Measurements from ENCODE around the gene TIGD1.
A peak's percentile ranks its signal among the peaks of the same experiment; 100 is the strongest.

Gene TIGD1

GRCh38 chr2:232550354-232551249 lies at the start of gene TIGD1, which contains the start of gene EIF4E2:
TIGD1 (minus strand) TSS chr2:232550557; CDS start chr2:232549882, 675 bp downstream.
EIF4E2 (plus strand) TSS chr2:232550689; CDS start chr2:232550725, 36 bp downstream.
- DNase-seq, result peak; percentile 71 to 99 (median 90)

DNA sequence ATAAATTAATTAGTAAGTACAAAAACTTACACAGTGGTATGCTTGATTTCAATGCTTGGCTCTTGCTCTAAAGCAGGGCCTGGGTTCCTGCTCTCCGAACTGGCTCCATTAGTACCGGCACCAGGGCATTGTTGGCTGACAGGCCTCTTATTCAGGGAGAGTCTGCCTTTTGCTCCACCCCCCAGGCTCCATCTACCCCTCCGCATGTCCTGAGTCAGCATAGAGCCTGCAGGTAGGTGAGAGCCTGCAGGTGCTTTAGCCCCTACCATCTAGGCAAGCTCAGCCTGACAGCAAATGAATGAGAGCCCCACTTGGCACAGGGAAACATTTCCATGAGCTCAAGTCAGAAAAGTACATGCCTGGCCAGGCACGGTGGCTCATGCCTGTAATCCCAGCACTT lies 47.9 kb upstream of the TIGD1 start:
- no peak for DNase-seq

DNA sequence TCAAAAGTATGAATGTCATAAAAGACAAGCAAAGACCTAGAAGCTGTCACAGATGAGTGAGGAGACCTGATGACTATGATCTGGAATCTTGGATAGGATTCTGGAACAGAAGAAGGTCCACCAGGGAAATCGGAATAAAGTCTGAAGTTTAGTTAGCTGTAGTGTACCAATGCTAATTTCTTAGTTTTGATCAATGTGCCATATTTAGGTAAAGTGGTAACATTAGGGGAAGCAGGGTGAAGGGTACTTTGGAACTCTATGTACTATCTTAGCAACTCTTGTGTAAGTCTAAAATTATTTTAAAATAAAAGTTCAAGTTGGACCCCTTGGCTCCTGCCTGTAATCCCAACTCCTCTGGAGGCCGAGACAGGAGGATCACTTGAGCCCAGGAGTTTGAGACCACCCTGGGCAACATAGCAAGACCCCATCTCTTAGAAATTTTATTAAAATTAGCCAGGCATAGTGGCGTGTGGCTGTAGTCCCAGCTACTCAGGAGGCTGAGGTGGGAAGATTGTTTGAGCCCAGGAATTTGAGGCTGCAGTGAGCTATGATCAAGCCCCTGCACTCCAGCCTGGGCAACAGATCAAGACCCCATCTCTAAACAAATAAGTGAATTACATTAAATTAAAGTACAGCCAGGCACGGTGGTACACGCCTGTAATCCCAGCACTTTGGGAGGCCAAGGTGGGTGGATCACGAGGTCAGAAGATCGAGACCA lies 47.2 kb upstream of the TIGD1 start:
- DNase-seq, result no peak

GRCh38 chr2:232593982-232594381 lies 43.6 kb upstream of the TIGD1 start:
- DNase-seq, result no peak

GRCh38 chr2:232592772-232593395 lies 42.5 kb upstream of the TIGD1 start:
- peak in 1 of 56 donors; percentile 35 for DNase-seq

GRCh38 chr2:232588680-232589585 lies 38.6 kb upstream of the TIGD1 start:
- peak in 30 of 56 donors; percentile 7 to 66 (median 33) for DNase-seq

GRCh38 chr2:232588031-232588430 lies 37.7 kb upstream of the TIGD1 start:
- peak in 1 of 56 donors; percentile 11 for DNase-seq

DNA sequence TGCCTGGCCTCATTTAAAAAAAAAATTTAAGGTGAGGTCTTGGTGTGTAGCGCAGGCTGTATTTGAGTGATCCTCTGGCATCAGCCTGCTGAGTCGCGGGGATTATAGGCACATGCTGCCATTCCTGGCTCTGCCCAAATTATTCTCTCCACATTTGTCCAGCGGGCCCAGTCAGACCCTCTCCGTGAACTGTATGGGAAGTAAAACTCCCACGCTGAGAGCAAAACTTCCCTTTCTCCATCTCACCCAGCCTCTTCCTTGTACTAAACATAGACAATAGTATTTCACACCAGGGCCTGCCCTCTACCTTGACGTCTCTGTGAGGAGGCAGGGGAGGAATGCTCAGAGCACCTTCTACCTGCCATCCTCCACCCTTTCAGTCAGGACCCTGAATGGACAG lies 37.2 kb upstream of the TIGD1 start:
- DNase-seq, result no peak

GRCh38 chr2:232586943-232587505 lies 36.7 kb upstream of the TIGD1 start:
- DNase-seq, result no peak

GRCh38 chr2:232584238-232584637 lies 33.9 kb upstream of the TIGD1 start:
- DNase-seq, result no peak

GRCh38 chr2:232581725-232582124 lies 31.4 kb upstream of the TIGD1 start:
- DNase-seq, result no peak

DNA sequence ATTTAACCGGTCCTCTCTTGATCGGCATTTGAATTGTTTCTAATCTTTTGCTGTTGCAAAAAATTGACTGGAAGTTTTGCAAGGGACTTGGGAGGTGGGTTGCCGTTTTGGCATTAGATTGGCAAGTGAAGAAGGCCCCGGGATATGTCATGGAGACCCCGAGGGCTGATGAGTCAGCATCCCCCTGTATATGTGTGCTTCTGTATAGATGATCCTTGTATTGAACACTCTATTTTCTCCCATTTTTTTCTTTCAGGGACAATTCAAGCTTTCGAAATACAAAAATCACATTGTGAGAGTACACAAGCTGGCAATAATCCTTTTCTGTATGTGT lies 30.3 kb upstream of the TIGD1 start:
- no peak for DNase-seq

- DNase-seq, result no peak
Observed at GRCh38 chr2:232578626-232579025, 28.3 kb upstream of the TIGD1 start.

GRCh38 chr2:232577841-232578240 lies 27.5 kb upstream of the TIGD1 start:
- DNase-seq, result no peak

DNA sequence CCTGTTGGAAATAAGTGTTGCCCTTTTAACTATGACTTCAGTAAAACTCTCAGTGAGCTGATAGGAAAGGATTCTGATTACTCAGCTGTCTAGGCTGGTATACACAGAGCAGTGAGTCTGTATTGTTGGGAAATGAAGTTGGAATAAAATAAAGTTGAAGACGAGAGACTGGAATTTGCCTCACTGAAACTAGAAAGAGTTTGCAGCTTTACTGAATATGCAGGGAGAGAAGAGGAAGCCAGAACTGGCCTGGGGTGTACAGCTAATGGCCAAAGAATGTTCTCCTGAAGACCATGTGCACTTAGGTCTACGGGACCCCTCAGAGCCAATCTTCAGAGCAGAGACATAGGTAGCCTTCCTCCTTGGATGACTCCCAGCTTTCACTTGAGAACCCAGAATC lies 26.6 kb upstream of the TIGD1 start:
- DNase-seq, result no peak

DNA sequence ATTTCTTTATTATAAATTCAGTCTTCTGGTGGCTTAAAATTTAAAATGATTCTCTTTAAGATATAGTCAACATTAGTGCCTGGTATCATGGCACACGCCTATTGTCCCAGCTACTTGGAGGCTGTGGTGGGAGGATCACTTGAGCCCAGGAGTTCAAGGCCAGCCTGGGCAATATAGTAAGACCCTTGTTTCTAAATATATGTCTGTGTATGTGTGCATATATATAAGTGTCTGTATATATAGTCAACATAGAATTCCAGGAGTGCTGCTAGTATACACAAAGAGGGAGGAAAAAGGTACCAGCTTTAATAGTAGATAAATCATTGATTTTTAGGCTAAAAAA lies 25.0 kb upstream of the TIGD1 start:
- no peak for DNase-seq

DNA sequence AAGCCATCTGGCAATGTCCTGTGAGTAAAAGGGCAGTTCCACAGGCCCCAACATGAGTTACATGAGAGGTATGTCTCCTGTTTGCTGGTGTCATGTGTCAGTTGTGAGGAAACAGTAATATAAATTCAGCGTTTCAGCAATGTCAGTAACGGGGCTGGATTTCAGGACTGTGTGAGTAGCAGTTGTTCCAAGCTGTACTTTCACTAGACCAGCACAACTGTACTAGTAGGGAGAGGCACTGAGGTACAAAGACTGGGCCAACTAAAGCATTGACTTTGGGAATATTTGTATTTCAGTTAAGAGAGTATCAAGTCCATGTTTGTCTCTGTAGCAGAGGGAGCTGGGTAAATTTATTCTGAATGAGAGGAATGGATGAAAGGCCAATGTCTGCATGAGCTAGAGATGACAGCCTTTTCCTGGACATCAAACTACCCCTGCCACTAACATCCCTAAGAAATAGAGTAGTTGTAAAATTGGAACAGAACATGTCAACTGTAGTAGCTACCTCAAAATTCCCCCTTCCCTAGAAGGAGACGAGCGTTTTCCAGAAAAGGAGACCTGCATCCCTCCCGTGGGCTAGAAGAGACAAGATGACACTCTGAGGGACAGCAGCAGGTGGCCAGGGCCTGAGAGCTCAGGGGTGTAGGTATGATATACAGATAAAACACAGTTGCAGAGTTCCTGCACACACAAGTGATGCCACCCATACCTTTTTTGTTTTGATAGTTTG lies 24.5 kb upstream of the TIGD1 start:
- no peak for DNase-seq

DNA sequence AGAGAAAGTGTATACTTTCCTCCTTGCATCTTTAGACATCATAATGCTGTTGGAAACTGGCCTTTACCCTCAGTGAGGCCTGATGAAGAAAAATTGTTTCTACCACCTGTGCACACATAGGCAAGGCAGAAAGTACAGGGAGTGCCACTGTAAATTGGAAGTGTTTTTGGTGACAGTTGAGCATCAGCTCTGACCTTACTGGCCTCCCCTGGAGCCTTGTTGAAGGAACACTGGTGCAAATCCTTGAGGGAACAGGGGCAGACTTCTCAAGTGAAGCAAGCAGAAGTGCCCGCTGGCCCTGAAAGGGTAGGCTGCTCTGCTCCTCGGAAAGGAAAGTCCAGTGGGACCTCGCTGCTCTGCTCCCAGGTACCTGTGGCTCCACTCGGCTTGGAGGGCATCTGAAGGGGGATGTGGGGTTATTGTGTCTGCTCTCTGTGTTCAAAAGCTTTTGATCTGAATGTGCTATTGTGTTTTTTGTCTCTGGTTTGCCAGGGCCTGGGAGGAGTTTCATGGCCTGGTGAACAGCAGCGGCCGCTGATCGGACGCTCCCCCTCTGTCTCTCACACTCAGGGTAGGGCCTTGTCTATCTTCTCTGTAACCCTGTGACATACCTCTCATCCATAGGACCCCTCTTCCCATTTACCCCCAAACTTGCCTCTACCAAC lies 23.5 kb upstream of the TIGD1 start:
- peak in 3 of 56 donors; percentile 7 to 37 (median 10) for DNase-seq

GRCh38 chr2:232573042-232573441 lies 22.7 kb upstream of the TIGD1 start:
- no peak for DNase-seq
